IPS-18a (cell line): Measurements from ENCODE around the gene SERPING1.

Source experiments
- H3K27ac ChIP-seq: one replicate; pipeline ENCODE4 v1.5.1; 2013; ENCODE audit warnings: low read length
- H3K27me3 ChIP-seq: one replicate; pipeline ENCODE4 v1.6.1; 2013; ENCODE audit warnings: mild to moderate bottlenecking, low read length; ENCODE audit not compliant: control insufficient read depth, insufficient read depth
- H3K36me3 ChIP-seq: one replicate; pipeline ENCODE4 v1.6.1; 2013; ENCODE audit warnings: low read depth, low read length; ENCODE audit not compliant: control insufficient read depth
- H3K4me1 ChIP-seq: one replicate; pipeline ENCODE4 v1.6.1; 2013; ENCODE audit warnings: low read depth, low read length; ENCODE audit not compliant: control insufficient read depth
- H3K4me3 ChIP-seq: one replicate; pipeline ENCODE4 v1.5.1; 2013; ENCODE audit warnings: low read length
- H3K9ac ChIP-seq: one replicate; pipeline ENCODE4 v1.6.1; 2013; ENCODE audit warnings: mild to moderate bottlenecking, low read length, moderate library complexity
- H3K9me3 ChIP-seq: one replicate; pipeline ENCODE4 v1.6.1; 2013; ENCODE audit warnings: low read depth, low read length; ENCODE audit not compliant: control insufficient read depth

The SERPING1 gene

GRCh38 chr11:57662893-57663292 is 65.4 kb downstream of the SERPING1 start:
- Histone ChIP-seq H3K4me3 (no peak overlapping the region), H3K4me1 (no peaks in the 10 kb centered on the region), H3K9me3 (no peaks in the 10 kb centered on the region), H3K27ac (no peak overlapping the region), H3K36me3 (peaks cover 21% of the 10 kb centered on the region), H3K9ac (no peak overlapping the region), H3K27me3 (no peaks in the 10 kb centered on the region)

GRCh38 chr11:57663975-57664374 is 66.5 kb downstream of the SERPING1 start:
- H3K9me3 ChIP-seq, result no peaks in the 10 kb centered on the region
- peaks cover 21% of the 10 kb centered on the region for H3K36me3 ChIP-seq
- H3K4me1 ChIP-seq, result no peaks in the 10 kb centered on the region
- H3K27ac ChIP-seq, result no peak overlapping the region
- no peaks in the 10 kb centered on the region for H3K27me3 ChIP-seq
- no peak overlapping the region for H3K4me3 ChIP-seq
- H3K9ac ChIP-seq, result no peak overlapping the region
